Heart left ventricle (tissue), 16 donors: ENCODE data around the gene TACC2. TPM values are rescaled to one million over a fixed set of nuclear protein-coding genes. Genes with fewer than 3 reads are reported as not detected.
"Not testable (repeated sequence)": the region's sequence is repeated elsewhere in the genome, so short reads cannot be mapped to it uniquely, and the experiment has no call there.

ENCODE experiments used
- ATAC-seq, 4 donors: fragments of 200-7000 bp; cut with Tn5 transposase; one replicate each; pipeline ENCODE4 v1.9.1; 2020 to 2022; ENCODE audit warnings: moderate library complexity in 4 of 4, mild to moderate bottlenecking in 3 of 4, moderate number of reproducible peaks in 1 of 4
- DNase-seq, 5 donors: peaks; one replicate each; pipeline ENCODE4 v3.0.0-alpha.2; 2020
- H3K27ac ChIP-seq, 12 donors: fragments of 200-600 bp; sonication (generic) in 4 of 12; one replicate each; pipeline versions ENCODE4 v1.5.0 to v1.8.0; 2016 to 2022; ENCODE audit warnings: mild to moderate bottlenecking in 2 of 12
- H3K27me3 ChIP-seq, 9 donors: fragments of 200-600 bp; sonication (generic) in 2 of 9; one replicate each; pipeline versions ENCODE4 v1.5.1 to v1.8.0; 2016 to 2022; ENCODE audit warnings: mild to moderate bottlenecking in 3 of 9
- H3K36me3 ChIP-seq, 9 donors: fragments of 200-600 bp; sonication (generic) in 2 of 9; one replicate each; pipeline versions ENCODE4 v1.5.0 to v1.8.0; 2018 to 2022; ENCODE audit warnings: mild to moderate bottlenecking in 2 of 9
- H3K4me1 ChIP-seq, 12 donors: fragments of 200-600 bp; sonication (generic) in 4 of 12; one replicate each; pipeline versions ENCODE4 v1.5.0 to v1.8.0; 2016 to 2022; ENCODE audit warnings: mild to moderate bottlenecking in 3 of 12
- H3K4me3 ChIP-seq, 12 donors: fragments of 200-600 bp; sonication (generic) in 4 of 12; one replicate each; pipeline versions ENCODE4 v1.5.0 to v1.8.0; 2017 to 2022; ENCODE audit warnings: mild to moderate bottlenecking in 9 of 12, moderate library complexity in 4 of 12
- H3K9me3 ChIP-seq, 12 donors: fragments of 200-600 bp; sonication (generic) in 4 of 12; one replicate each; pipeline versions ENCODE4 v1.5.0 to v1.8.0; 2016 to 2022; ENCODE audit warnings: mild to moderate bottlenecking in 1 of 12
- CTCF ChIP-seq, 12 donors: fragments of 200-600 bp; sonication (generic) in 4 of 12; IDR thresholded peaks; one replicate each; pipeline versions ENCODE4 v1.5.0 to v1.8.0; 2018 to 2022; ENCODE audit warnings: antibody characterized with exemption in 12 of 12, mild to moderate bottlenecking in 5 of 12
- POLR2A ChIP-seq, 2 donors: fragments of 450-650 bp; IDR thresholded peaks; one replicate each; pipeline ENCODE4 v1.6.1; 2017; ENCODE audit warnings: antibody characterized with exemption in 2 of 2, mild to moderate bottlenecking in 2 of 2, moderate library complexity in 2 of 2
- WGBS, 4 donors: extraction: QIAGEN DNeasy Blood & Tissue Kit in 2 of 4; methylation state at CpG; one replicate each; pipeline versions ENCODE4 v1.1.5 to v1.1.7; 2013 to 2018; 5-methylcytosine and 5-hydroxymethylcytosine counted together
- intact Hi-C, 10 donors: fragments of 100-400 bp; cut with DNase I; formaldehyde crosslinking; loops; one replicate each; pipeline versions ENCODE4 v1.11.1 to v1.14.2; 2022
- polyA plus RNA-seq, 2 donors: library from polyadenylated mRNA; stranded (reverse); fragments of 200-250 nt; gene quantifications; one replicate each; pipeline ENCODE4 v1.2.3, GENCODE V29; 2013
- total RNA-seq, 9 donors: library from RNA; depleted of rRNA in 2 of 9; stranded (reverse); fragments of >200 nt in 2 of 9; fragmentation: NEBNext Ultra II Directional in 3 of 9; extraction: Animal tissue kit (Norgen Biotek cat#: 25700) in 3 of 9; gene quantifications; one replicate each; pipeline versions ENCODE4 v1.1.0 to v1.2.4, GENCODE V29; 2016 to 2023
- donor health status: ischemic (EF 13 %, LVEDD 7.1; RV severe dilation, severe dysfunction).
- donor health status: healthy with polysubstance abuse.
- donor health status: DM: no; HTN: yes; CAD: no.
- donor health status: DM: no; HTN: no; CAD: no.
- donor health status: ischemic (EF 25% LVEDD 6.9; RV normal size, moderate dysfunction).
- donor health status: ischemic (EF 25% LVEDD 5.7; RV mildly dilated, moderate dysfunction).
- donor health status: healthy.
- donor health status: DM: yes; HTN: yes; CAD: no.
- donor health status: ischemic (EF 35%, LVEDD 5.7; RV mildly dilated, moderate dysfunction).
- donor health status: nonischemic (EF 11% LVEDD 7.7; RV severe dilation, severe dysfunction).
- donor health status: DM: yes; HTN: yes; CAD: no.
- donor health status: PGD.
- donor health status: ischemic (EF 29% LVEDD 5.4; RV normal size, mild dysfunction).
- donor health status: nonischemic (EF 23%, LVEDD 6.1; RV moderate dilation, normal function).

TACC2 gene
- total and polyA plus RNA-seq, 11 donors: 96.7 to 456 (median 294) TPM

DNA sequence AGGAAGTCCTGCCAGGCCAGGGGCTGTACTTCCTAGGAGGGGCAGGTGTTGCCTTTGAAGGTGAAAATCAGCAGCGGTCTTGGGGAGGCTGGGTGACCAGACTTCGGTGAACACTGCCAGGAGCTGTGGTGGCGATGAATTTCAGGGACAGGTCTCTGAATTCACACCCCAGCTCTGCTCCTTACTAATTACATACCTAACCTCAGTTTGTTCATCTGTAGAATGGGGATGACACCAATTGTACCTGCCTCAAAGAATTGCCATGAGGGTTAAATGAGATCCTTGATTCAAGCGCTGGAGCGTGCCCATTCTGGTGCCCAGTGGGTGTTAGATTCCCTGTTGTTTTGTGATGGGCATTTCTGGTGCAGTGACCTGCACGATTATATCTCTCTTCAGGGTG is 102.8 kb downstream of the TACC2 start:
- peaks cover 0 to 9% (median 0%) of the 10 kb centered on the region in 12 donors for H3K4me1 ChIP-seq
- no peaks in the 10 kb centered on the region for H3K27me3 ChIP-seq
- no peaks in the 10 kb centered on the region for H3K9me3 ChIP-seq
- H3K27ac ChIP-seq: no peak overlapping the region
- no peak for ATAC-seq
- DNase-seq: no peak
- H3K4me3 ChIP-seq: no peak overlapping the region
- intact Hi-C loops: no loop called here
- peaks cover 0 to 79% (median 19%) of the 10 kb centered on the region in 9 donors for H3K36me3 ChIP-seq
- no peak for TF ChIP-seq POLR2A (IDR thresholded peaks at IDR 0.05)
- TF ChIP-seq CTCF (IDR thresholded peaks at IDR 0.05): no peak
- WGBS, 4 donors: 79 to 93% (median 84%) methylated on average over 6 of the region's 6 CpGs

DNA sequence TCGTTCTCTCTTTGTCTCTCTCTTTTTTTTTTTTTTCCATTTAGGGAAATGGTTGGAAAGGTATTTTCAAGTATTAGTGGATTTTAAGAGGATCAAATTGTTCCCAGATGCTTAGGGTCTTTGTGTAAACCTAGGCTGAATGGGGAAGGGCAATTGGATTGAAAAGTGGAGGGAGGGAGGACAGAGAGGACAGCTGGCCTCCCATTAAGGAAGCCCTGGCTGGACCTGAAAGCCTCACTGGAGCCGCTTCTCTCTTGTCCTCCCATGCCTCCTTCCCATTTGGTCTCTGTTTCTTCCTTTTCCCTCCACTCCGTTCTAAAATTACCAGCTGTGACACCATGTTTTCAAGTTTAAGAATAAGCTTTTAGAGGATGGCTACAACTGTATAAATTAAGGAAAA is 104.1 kb downstream of the TACC2 start:
- H3K9me3 ChIP-seq: no peaks in the 10 kb centered on the region
- ATAC-seq (no peak), DNase-seq (no peak)
- no peak overlapping the region for H3K27ac ChIP-seq
- H3K27me3 ChIP-seq: no peaks in the 10 kb centered on the region
- intact Hi-C loops: no loop called here
- H3K4me1 ChIP-seq: peaks cover 0 to 8% (median 0%) of the 10 kb centered on the region in 12 donors
- no peak overlapping the region for H3K4me3 ChIP-seq
- 66 to 78% (median 71%) methylated on average over 3 of the region's 3 CpGs for WGBS, 4 donors
- TF ChIP-seq CTCF (IDR thresholded peaks at IDR 0.05) (no peak), POLR2A (IDR thresholded peaks at IDR 0.05) (no peak)
- peaks cover 0 to 68% (median 17%) of the 10 kb centered on the region in 9 donors for H3K36me3 ChIP-seq

GRCh38 chr10:122096181-122096580 is 107.2 kb downstream of the TACC2 start:
- not testable (repeated sequence) for ATAC-seq, H3K27ac ChIP-seq

GRCh38 chr10:122096705-122097104 is 107.7 kb downstream of the TACC2 start:
- peaks cover 0 to 24% (median 15%) of the 10 kb centered on the region in 12 donors for H3K4me1 ChIP-seq
- 86 to 95% (median 94%) methylated on average over 3 of the region's 3 CpGs for WGBS, 4 donors
- H3K9me3 ChIP-seq: no peaks in the 10 kb centered on the region
- intact Hi-C loops: no loop called here
- no peaks in the 10 kb centered on the region for H3K27me3 ChIP-seq
- peaks cover 0 to 33% (median 4%) of the 10 kb centered on the region in 9 donors for H3K36me3 ChIP-seq
- H3K4me3 ChIP-seq: no peak overlapping the region
- peak overlapping the region in 1 of 12 donors; percentile 64 for H3K27ac ChIP-seq
- no peak for ATAC-seq
- TF ChIP-seq POLR2A (IDR thresholded peaks at IDR 0.05): no peak
- TF ChIP-seq CTCF (IDR thresholded peaks at IDR 0.05): no peak
- no peak for DNase-seq

More at GRCh38 chr10:122096181-122096580, 107.2 kb downstream of the TACC2 start:
- H3K4me1 ChIP-seq: peaks cover 0 to 24% (median 15%) of the 10 kb centered on the region in 12 donors
- H3K27me3 ChIP-seq, H3K4me3 ChIP-seq, intact Hi-C loops, H3K9me3 ChIP-seq, DNase-seq: not testable (repeated sequence)
- WGBS, 4 donors: 69 to 88% (median 76%) methylated on average over 10 to 11 of the region's 11 CpGs
- peaks cover 0 to 38% (median 4%) of the 10 kb centered on the region in 9 donors for H3K36me3 ChIP-seq

DNA sequence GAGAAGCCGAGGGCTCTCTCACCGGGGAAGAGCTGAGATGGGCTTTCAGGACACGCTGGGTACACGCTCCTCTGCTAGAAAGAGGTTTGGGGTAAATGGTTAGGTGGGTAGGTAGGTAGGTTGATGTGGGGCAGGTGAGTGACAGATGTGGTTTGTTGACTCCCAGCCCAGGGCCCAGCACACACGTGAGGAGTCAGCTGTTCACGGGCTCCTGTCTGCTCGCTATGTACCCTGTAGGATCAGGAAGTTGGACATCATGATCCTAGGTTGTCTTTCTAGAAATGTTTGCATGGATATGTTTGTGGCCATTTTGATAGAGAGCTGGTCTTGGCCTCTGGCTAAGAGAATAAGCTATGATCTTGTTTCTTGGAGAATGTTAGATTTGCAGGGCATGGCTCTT is 109.0 kb downstream of the TACC2 start:
- Histone ChIP-seq H3K4me1 (peaks cover 0 to 35% (median 19%) of the 10 kb centered on the region in 12 donors), H3K9me3 (no peaks in the 10 kb centered on the region), H3K36me3 (peaks cover 0 to 24% (median 3%) of the 10 kb centered on the region in 9 donors), H3K4me3 (no peak overlapping the region), H3K27me3 (no peaks in the 10 kb centered on the region), H3K27ac (peak overlapping the region in 3 of 12 donors; percentile 3 to 64 (median 19))
- no peak for TF ChIP-seq CTCF (IDR thresholded peaks at IDR 0.05)
- no peak for TF ChIP-seq POLR2A (IDR thresholded peaks at IDR 0.05)
- intact Hi-C loops: loop anchor here in 1 of 10 donors (2.0 kb wide), 1 partner anchor 15 kb away; no protein-coding TSS in a partner anchor
- ATAC-seq (no peak), DNase-seq (no peak)
- WGBS, 4 donors: 83 to 100% (median 85%) methylated on average over 4 to 7 of the region's 7 CpGs
